Uterus (tissue), 4 donors: Measurements from ENCODE around the gene PDGFD. TPM values are rescaled to one million over a fixed set of nuclear protein-coding genes. Genes with fewer than 3 reads are reported as not detected.

ENCODE experiments used
- DNase-seq, 2 donors: peaks; one replicate each; pipeline ENCODE4 v3.0.0-alpha.2; 2019 to 2020
- H3K27ac ChIP-seq, 2 donors: fragments of 200-600 bp; sonication (generic); 1 replicate in 1 of 2; 2 replicates in 1 of 2; pipeline ENCODE4 v1.5.1; 2016 to 2018
- H3K27me3 ChIP-seq, 2 donors: fragments of 200-600 bp; sonication (generic); one replicate each; pipeline ENCODE4 v1.5.1; 2018 to 2019; ENCODE audit warnings: control low read depth in 1 of 2
- H3K36me3 ChIP-seq, 2 donors: fragments of 200-600 bp; sonication (generic); one replicate each; pipeline ENCODE4 v1.5.1; 2019; ENCODE audit warnings: control low read depth in 1 of 2
- H3K4me1 ChIP-seq, 2 donors: fragments of 200-600 bp; sonication (generic); one replicate each; pipeline ENCODE4 v1.5.1; 2018 to 2019; ENCODE audit warnings: control low read depth in 1 of 2
- H3K4me3 ChIP-seq, 2 donors: fragments of 200-600 bp; sonication (generic); 1 replicate in 1 of 2; 2 replicates in 1 of 2; pipeline ENCODE4 v1.5.1; 2018 to 2019; ENCODE audit warnings: mild to moderate bottlenecking in 1 of 2
- H3K9me3 ChIP-seq, 2 donors: fragments of 200-600 bp; sonication (generic); one replicate each; pipeline ENCODE4 v1.5.1; 2019; ENCODE audit warnings: control low read depth in 1 of 2
- CTCF ChIP-seq, 4 experiments: fragments of 200-600 bp in 2 of 4; fragments of 450-650 bp in 2 of 4; sonication (generic) in 2 of 4; IDR thresholded peaks; one replicate each; pipeline ENCODE4 v1.5.1; 2016 to 2019; ENCODE audit warnings: antibody characterized with exemption in 4 of 4, mild to moderate bottlenecking in 2 of 4, moderate library complexity in 1 of 4
- POLR2A ChIP-seq, 2 donors: fragments of 450-650 bp; IDR thresholded peaks; one replicate each; pipeline ENCODE4 v1.6.1; 2016; ENCODE audit warnings: antibody characterized with exemption in 2 of 2, mild to moderate bottlenecking in 1 of 2, moderate library complexity in 1 of 2
- intact Hi-C: fragments of 100-400 bp; cut with DNase I; formaldehyde crosslinking; loops from one replicate; pipeline ENCODE4 v1.15.1; 2023; ENCODE audit warnings: low total_unique reads
- total RNA-seq, 4 donors: library from RNA; depleted of rRNA in 3 of 4; stranded (reverse); fragments of >200 nt in 3 of 4; gene quantifications; one replicate each; pipeline versions ENCODE4 v1.1.0 to v1.2.4, GENCODE V29; 2014 to 2023
- donor health status: DM: yes; HTN: yes; CAD: no.

Gene PDGFD
- 10 to 100 TPM in 2 of 4 donors, 1 to 10 TPM in 2; 2.8 to 57.9 (median 23.9) TPM for total RNA-seq

- DNase-seq: peak; percentile 38
- H3K27me3 ChIP-seq: no peaks in the 10 kb centered on the region
- H3K36me3 ChIP-seq: no peaks in the 10 kb centered on the region
- H3K9me3 ChIP-seq: no peaks in the 10 kb centered on the region
- TF ChIP-seq POLR2A (IDR thresholded peaks at IDR 0.05) (no peak), CTCF (IDR thresholded peaks at IDR 0.05) (peak in 2 of 4 experiments; percentile 14 to 44)
- no peaks in the 10 kb centered on the region for H3K4me1 ChIP-seq
- intact Hi-C loops: no loop called here
- H3K27ac ChIP-seq: peak within 1 kb of the TSS; percentile 22 to 42
- H3K4me3 ChIP-seq: peak within 1 kb of the TSS; percentile 20 to 48
Observed at GRCh38 chr11:104164028-104164520, at the start of gene PDGFD. Gene PDGFD (minus strand): TSS chr11:104164147.

- DNase-seq: no peak
- H3K27ac ChIP-seq: no peak overlapping the region
- H3K9me3 ChIP-seq: no peaks in the 10 kb centered on the region
- intact Hi-C loops: no loop called here
- no peak overlapping the region for H3K4me3 ChIP-seq
- H3K36me3 ChIP-seq: no peaks in the 10 kb centered on the region
- TF ChIP-seq CTCF (IDR thresholded peaks at IDR 0.05) (no peak), POLR2A (IDR thresholded peaks at IDR 0.05) (no peak)
- no peaks in the 10 kb centered on the region for H3K4me1 ChIP-seq
- no peaks in the 10 kb centered on the region for H3K27me3 ChIP-seq
Observed at GRCh38 chr11:104206936-104207335, 43.0 kb upstream of the PDGFD start.

GRCh38 chr11:104205838-104206237, 41.9 kb upstream of the PDGFD start:
- no peaks in the 10 kb centered on the region for H3K36me3 ChIP-seq
- no peaks in the 10 kb centered on the region for H3K9me3 ChIP-seq
- no peaks in the 10 kb centered on the region for H3K27me3 ChIP-seq
- H3K4me1 ChIP-seq: no peaks in the 10 kb centered on the region
- TF ChIP-seq POLR2A (IDR thresholded peaks at IDR 0.05) (no peak), CTCF (IDR thresholded peaks at IDR 0.05) (no peak)
- intact Hi-C loops: no loop called here
- no peak for DNase-seq
- no peak overlapping the region for H3K4me3 ChIP-seq
- H3K27ac ChIP-seq: no peak overlapping the region

GRCh38 chr11:104200688-104201087, 36.7 kb upstream of the PDGFD start:
- H3K4me3 ChIP-seq: no peak overlapping the region
- H3K4me1 ChIP-seq: no peaks in the 10 kb centered on the region
- H3K36me3 ChIP-seq: no peaks in the 10 kb centered on the region
- TF ChIP-seq POLR2A (IDR thresholded peaks at IDR 0.05): no peak
- no peak for TF ChIP-seq CTCF (IDR thresholded peaks at IDR 0.05)
- DNase-seq: no peak
- intact Hi-C loops: no loop called here
- H3K9me3 ChIP-seq: no peaks in the 10 kb centered on the region
- no peaks in the 10 kb centered on the region for H3K27me3 ChIP-seq
- H3K27ac ChIP-seq: no peak overlapping the region

GRCh38 chr11:104199053-104199452, 35.1 kb upstream of the PDGFD start:
- H3K4me3 ChIP-seq: no peak overlapping the region
- DNase-seq: no peak
- H3K27ac ChIP-seq: no peak overlapping the region
- TF ChIP-seq POLR2A (IDR thresholded peaks at IDR 0.05) (no peak), CTCF (IDR thresholded peaks at IDR 0.05) (no peak)
- intact Hi-C loops: no loop called here
- no peaks in the 10 kb centered on the region for H3K27me3 ChIP-seq
- no peaks in the 10 kb centered on the region for H3K9me3 ChIP-seq
- H3K4me1 ChIP-seq: no peaks in the 10 kb centered on the region
- H3K36me3 ChIP-seq: no peaks in the 10 kb centered on the region
